Testis (tissue), 2 donors: Measurements from ENCODE around the gene KCNJ16.

Experiments
- CTCF ChIP-seq, 3 experiments: fragments of 450-650 bp in 2 of 3; fragments of 200-600 bp in 1 of 3; sonication (generic) in 1 of 3; IDR thresholded peaks; one replicate each; pipeline ENCODE4 v1.5.1; 2016 to 2019; ENCODE audit warnings: antibody characterized with exemption in 3 of 3, mild to moderate bottlenecking in 2 of 3, moderate library complexity in 1 of 3
- POLR2A ChIP-seq: fragments of 450-650 bp; IDR thresholded peaks from one replicate; pipeline ENCODE4 v1.6.1; 2017; ENCODE audit warnings: antibody characterized with exemption, mild to moderate bottlenecking, moderate library complexity

GRCh38 chr17:70159980-70160379 lies 85.0 kb downstream of the KCNJ16 start:
- TF ChIP-seq POLR2A (no peak), CTCF (IDR thresholded peaks at IDR 0.05) (no peak)
